Fibroblast of skin of back (primary cell): ENCODE results near the gene MTHFD1L.

Source experiments
- DNase-seq: peaks from one replicate; pipeline ENCODE4 v3.0.0-alpha.2; 2013

Gene MTHFD1L

GRCh38 chr6:150866147-150866990 lies 867 bp downstream of the MTHFD1L start:
- DNase-seq: peak; percentile 92

GRCh38 chr6:150866991-150867501 lies 1.5 kb downstream of the MTHFD1L start:
- no peak for DNase-seq

GRCh38 chr6:150868759-150869158 lies 3.3 kb downstream of the MTHFD1L start:
- no peak for DNase-seq

GRCh38 chr6:150874179-150874578 lies 8.7 kb downstream of the MTHFD1L start:
- no peak for DNase-seq

GRCh38 chr6:150875841-150876240 lies 10.3 kb downstream of the MTHFD1L start:
- DNase-seq: no peak

GRCh38 chr6:150876598-150876997 lies 11.1 kb downstream of the MTHFD1L start:
- DNase-seq: no peak

- no peak for DNase-seq
These were observed 12.4 kb downstream of the MTHFD1L start for GRCh38 chr6:150877928-150878327.

GRCh38 chr6:150878347-150879213 lies 13.1 kb downstream of the MTHFD1L start:
- DNase-seq: no peak

- DNase-seq: no peak
These were observed 14.8 kb downstream of the MTHFD1L start for GRCh38 chr6:150880336-150880735.

GRCh38 chr6:150881911-150882481 lies 16.5 kb downstream of the MTHFD1L start:
- DNase-seq: peak; percentile 97

GRCh38 chr6:150883521-150883920 lies 18.0 kb downstream of the MTHFD1L start:
- DNase-seq: peak; percentile 54

GRCh38 chr6:150886155-150886554 lies 20.7 kb downstream of the MTHFD1L start:
- DNase-seq: no peak

GRCh38 chr6:150887978-150888563 lies 22.6 kb downstream of the MTHFD1L start:
- no peak for DNase-seq

GRCh38 chr6:150890346-150890745 lies 24.8 kb downstream of the MTHFD1L start:
- DNase-seq: no peak

GRCh38 chr6:150891888-150892485 lies 26.5 kb downstream of the MTHFD1L start:
- DNase-seq: peak; percentile 71

- no peak for DNase-seq
These were observed 28.8 kb downstream of the MTHFD1L start for GRCh38 chr6:150894191-150894744.

GRCh38 chr6:150894935-150895552 lies 29.5 kb downstream of the MTHFD1L start:
- peak; percentile 53 for DNase-seq

GRCh38 chr6:150895928-150896632 lies 30.6 kb downstream of the MTHFD1L start:
- no peak for DNase-seq

- DNase-seq: no peak
These were observed 32.0 kb downstream of the MTHFD1L start for GRCh38 chr6:150897400-150897943.
